Measurements from ENCODE around the gene GSE1.
A peak's percentile ranks its signal among the peaks of the same experiment; 100 is the strongest.

Gene GSE1

GRCh38 chr16:85573696-85574641, 39.2 kb upstream of the GSE1 start (continued):
- TF ChIP-seq TSHZ1 (tag by site-specific recombination; IDR thresholded peaks at IDR 0.05; ENCODE audit: borderline replicate concordance), result no peak
- no peak for TF ChIP-seq GLI4 (tag by site-specific recombination; IDR thresholded peaks at IDR 0.05)
- no peak for TF ChIP-seq ZNF701 (tag by site-specific recombination; IDR thresholded peaks at IDR 0.05)
- no peak for TF ChIP-seq ZBTB49 (tag by site-specific recombination; IDR thresholded peaks at IDR 0.05; ENCODE audit: low read depth)
- TF ChIP-seq ZNF629 (tag by site-specific recombination; IDR thresholded peaks at IDR 0.05), result 0 out of 2 replicates have a peak, but pooled peaks have one; percentile 13
- peak; percentile 82 for TF ChIP-seq GLIS1 (tag by site-specific recombination; IDR thresholded peaks at IDR 0.05)
- TF ChIP-seq ZNF561 (tag by site-specific recombination; IDR thresholded peaks at IDR 0.05; ENCODE audit: borderline replicate concordance), result no peak; the same call in 1 of the 2 replicates
- TF ChIP-seq ZNF513 (tag by site-specific recombination; IDR thresholded peaks at IDR 0.05), result no peak
- no peak for TF ChIP-seq ZNF776 (tag by site-specific recombination; IDR thresholded peaks at IDR 0.05; ENCODE audit: borderline replicate concordance)
- peak; percentile 88 for TF ChIP-seq GLIS2 (tag by site-specific recombination; IDR thresholded peaks at IDR 0.05)
- no peak for TF ChIP-seq MYNN (tag by site-specific recombination; IDR thresholded peaks at IDR 0.05; ENCODE audit: borderline replicate concordance)
- TF ChIP-seq BCL11B (tag by site-specific recombination; IDR thresholded peaks at IDR 0.05; ENCODE audit: low read depth), result 0 out of 2 replicates have a peak, but pooled peaks have one; percentile 8
- peak; percentile 87 for TF ChIP-seq EGR2 (tag by site-specific recombination; IDR thresholded peaks at IDR 0.05; ENCODE audit: low read depth)
- TF ChIP-seq SCRT2 (tag by site-specific recombination; IDR thresholded peaks at IDR 0.05), result peak; percentile 61; the same call in 1 of the 2 replicates
- TF ChIP-seq ZNF311 (tag by site-specific recombination; IDR thresholded peaks at IDR 0.05; ENCODE audit: borderline replicate concordance), result no peak
- TF ChIP-seq SETDB1 (IDR thresholded peaks at IDR 0.05; ENCODE audit: insufficient read length, low read length), result no peak
- TF ChIP-seq ZBTB11 (tag by site-specific recombination; conservative IDR thresholded peaks at IDR 0.05; ENCODE audit: low read depth), result 0 out of 2 replicates have a peak, but pooled peaks have one; percentile 6
- peak; percentile 51; the same call in 1 of the 2 replicates for TF ChIP-seq YY1 (tag by site-specific recombination; IDR thresholded peaks at IDR 0.05)
- TF ChIP-seq ZNF600 (tag by site-specific recombination; IDR thresholded peaks at IDR 0.05), result peak; percentile 78
- no peak for TF ChIP-seq ZNF391 (tag by site-specific recombination; IDR thresholded peaks at IDR 0.05; ENCODE audit: borderline replicate concordance, low read depth)
- no peak for TF ChIP-seq ZNF558 (tag by site-specific recombination; IDR thresholded peaks at IDR 0.05)
- peak; percentile 52 for TF ChIP-seq ZIC2 (tag by site-specific recombination; IDR thresholded peaks at IDR 0.05)
- no peak for TF ChIP-seq ATF2 (tag by site-specific recombination; IDR thresholded peaks at IDR 0.05; ENCODE audit: low read depth)
- TF ChIP-seq ZNF133 (tag by site-specific recombination; IDR thresholded peaks at IDR 0.05), result no peak
- no peak for TF ChIP-seq OVOL3 (tag by site-specific recombination; IDR thresholded peaks at IDR 0.05)
- no peak for TF ChIP-seq ZXDB (tag by site-specific recombination; IDR thresholded peaks at IDR 0.05)
